C1 segment of cervical spinal cord (tissue), 14 donors: ENCODE measurements around the gene FNDC3A.

Experiments used
- DNase-seq, 14 donors: peaks; one replicate each; lab custom pipeline; 2025; lab: John Stamatoyannopoulos, UW

Gene FNDC3A

DNA sequence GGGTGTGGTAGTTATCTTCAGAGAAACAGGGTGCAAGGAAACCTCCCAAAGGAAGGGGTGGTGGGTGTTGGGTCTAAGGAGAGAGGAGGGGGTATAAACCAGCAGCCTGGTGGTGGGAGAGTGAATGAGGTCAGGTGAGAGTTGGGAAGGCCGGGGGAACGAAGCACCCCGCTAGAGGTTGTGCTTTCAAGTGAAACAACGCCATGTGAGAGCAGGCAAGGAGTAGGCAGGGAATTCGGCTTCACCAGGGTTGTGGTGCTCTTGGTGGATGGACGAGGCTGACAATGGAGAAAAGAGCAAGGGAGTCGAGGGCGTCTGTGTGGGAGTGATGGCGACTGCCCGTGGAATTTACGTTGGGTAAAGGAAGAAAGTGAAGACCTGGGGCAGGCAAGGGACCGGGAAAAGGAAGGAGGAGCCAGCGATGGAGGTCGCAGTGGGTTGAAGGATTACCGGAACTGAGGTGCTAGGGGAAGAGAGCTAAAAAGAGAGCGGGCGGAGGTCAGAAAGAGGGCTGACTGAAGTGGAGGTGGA is 242.3 kb downstream of the FNDC3A start:
- DNase-seq = no peak

DNA sequence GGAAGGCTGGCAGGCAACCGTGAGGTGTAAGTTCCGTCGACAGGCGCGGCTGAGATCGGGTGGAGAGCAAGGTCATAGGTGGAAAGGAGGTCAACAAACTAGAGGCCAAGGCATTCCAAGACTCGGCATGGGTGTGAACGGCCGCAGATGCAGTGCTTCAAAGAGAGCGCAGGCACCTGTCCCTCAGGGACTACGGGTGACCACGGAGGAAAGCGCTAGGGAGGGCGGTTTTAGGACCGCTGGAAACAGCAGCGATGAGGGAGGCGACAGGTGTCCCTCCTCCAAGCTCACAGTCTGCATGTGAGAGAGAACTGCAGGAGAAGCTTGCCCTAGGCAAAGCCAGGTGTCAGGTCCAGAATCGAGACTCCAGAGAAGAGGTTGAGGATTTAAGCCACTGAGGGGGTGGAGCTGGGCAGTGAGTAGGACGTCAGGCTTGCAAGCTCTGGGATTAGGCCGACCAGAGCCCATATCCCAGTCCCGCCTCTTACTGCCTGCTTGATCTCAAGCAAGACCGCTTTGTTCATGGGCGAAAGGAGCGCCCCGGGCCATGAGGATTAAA is 242.9 kb downstream of the FNDC3A start:
- DNase-seq = no peak

DNA sequence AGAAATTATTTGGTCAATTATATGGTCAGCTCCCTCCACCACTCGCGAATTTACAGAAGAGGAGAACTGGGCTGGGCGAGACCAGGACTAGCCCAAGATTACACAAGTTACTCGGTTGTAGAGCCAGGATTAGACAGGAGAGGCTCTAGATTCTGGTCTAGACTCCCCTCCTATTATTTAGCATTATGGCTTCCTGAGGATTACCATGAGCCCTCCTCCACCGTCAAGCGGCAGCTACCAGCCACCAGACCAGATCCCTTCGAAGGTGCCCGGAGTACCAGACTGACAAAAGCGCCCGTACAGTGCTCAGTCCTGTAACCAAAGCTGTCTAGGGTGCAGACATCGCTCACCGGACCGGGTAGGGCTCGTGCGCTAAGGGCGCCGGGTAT is 243.9 kb downstream of the FNDC3A start:
- no peak for DNase-seq

DNA sequence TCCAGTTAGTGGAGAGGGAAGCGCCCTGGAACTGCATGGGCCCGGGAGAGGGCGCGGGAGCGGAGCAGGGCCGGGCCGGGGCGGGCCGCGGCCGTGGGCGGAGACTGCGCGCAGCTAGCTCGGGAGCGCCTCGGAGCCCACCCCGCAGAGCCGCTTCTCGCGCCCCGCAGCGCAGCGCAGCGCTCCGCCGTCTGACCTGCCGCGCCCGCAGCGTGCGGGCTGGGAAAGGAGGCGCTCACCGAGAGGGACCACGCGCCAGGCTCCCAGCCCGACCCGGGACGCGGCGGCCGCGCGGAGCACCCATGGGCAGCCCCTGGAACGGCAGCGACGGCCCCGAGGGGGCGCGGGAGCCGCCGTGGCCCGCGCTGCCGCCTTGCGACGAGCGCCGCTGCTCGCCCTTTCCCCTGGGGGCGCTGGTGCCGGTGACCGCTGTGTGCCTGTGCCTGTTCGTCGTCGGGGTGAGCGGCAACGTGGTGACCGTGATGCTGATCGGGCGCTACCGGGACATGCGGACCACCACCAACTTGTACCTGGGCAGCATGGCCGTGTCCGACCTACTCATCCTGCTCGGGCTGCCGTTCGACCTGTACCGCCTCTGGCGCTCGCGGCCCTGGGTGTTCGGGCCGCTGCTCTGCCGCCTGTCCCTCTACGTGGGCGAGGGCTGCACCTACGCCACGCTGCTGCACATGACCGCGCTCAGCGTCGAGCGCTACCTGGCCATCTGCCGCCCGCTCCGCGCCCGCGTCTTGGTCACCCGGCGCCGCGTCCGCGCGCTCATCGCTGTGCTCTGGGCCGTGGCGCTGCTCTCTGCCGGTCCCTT is 244.5 kb downstream of the FNDC3A start, which contains the start of gene MLNR:
Gene MLNR (plus strand): TSS at position 303 of the 820 bp plus-strand sequence. CDS start 0 bp downstream, at position 303.
- peak in 1 of 14 donors; percentile 9 for DNase-seq

DNA sequence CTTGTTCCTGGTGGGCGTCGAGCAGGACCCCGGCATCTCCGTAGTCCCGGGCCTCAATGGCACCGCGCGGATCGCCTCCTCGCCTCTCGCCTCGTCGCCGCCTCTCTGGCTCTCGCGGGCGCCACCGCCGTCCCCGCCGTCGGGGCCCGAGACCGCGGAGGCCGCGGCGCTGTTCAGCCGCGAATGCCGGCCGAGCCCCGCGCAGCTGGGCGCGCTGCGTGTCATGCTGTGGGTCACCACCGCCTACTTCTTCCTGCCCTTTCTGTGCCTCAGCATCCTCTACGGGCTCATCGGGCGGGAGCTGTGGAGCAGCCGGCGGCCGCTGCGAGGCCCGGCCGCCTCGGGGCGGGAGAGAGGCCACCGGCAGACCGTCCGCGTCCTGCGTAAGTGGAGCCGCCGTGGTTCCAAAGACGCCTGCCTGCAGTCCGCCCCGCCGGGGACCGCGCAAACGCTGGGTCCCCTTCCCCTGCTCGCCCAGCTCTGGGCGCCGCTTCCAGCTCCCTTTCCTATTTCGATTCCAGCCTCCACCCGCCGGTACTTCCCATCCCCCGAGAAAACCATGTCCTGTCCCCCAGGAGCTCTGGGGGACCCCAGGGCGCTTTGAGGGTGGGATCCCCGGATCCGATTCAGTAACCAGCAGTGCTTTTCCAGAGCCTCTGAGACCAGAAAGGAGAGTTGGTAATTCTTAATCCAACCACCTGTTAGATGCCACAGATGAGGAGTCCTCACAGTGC is 245.3 kb downstream of the FNDC3A start:
- DNase-seq = no peak

DNA sequence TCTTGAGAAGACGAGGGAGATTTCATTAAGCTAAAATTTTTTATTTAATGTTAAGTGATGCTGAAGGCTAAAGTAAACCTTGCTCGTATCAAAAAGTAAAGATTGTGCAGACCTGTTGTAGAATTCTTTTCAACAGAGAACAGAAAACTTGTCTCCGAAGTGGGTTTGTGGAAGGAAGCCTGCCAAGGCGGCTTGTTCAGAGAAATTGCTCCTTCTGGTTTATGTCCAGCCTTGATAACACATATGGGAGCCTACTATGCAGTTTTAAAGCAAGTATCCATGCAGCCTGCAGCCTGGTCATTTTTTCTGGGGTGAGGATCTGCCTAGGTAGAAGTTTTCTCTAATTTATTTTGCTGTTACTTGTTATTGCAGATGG is 245.9 kb downstream of the FNDC3A start:
- DNase-seq = no peak

GRCh38 chr13:49225223-49226042 is 249.7 kb downstream of the FNDC3A start:
- no peak for DNase-seq

- DNase-seq = no peak
Measured at GRCh38 chr13:49226613-49227012, 250.9 kb downstream of the FNDC3A start.

DNA sequence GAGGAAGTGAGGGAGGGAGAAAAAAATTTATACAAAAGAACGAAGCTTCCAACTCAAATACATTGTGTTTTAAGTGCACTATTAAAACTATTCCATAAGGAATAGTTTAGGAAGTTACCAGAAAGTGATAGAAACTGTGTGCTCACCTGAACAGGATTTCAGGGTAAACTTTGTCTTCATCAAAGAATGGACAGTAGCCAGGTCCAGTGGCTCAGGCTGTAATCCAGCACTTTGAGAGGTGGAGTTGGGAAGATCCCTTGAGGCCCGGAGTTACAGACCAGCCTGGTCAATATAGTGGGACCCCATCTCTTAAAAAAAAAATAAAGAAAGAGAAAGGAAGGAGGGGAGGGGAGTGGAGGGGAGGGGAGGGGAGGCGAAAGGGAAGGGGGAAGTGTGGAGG is 259.0 kb downstream of the FNDC3A start:
- DNase-seq = no peak

DNA sequence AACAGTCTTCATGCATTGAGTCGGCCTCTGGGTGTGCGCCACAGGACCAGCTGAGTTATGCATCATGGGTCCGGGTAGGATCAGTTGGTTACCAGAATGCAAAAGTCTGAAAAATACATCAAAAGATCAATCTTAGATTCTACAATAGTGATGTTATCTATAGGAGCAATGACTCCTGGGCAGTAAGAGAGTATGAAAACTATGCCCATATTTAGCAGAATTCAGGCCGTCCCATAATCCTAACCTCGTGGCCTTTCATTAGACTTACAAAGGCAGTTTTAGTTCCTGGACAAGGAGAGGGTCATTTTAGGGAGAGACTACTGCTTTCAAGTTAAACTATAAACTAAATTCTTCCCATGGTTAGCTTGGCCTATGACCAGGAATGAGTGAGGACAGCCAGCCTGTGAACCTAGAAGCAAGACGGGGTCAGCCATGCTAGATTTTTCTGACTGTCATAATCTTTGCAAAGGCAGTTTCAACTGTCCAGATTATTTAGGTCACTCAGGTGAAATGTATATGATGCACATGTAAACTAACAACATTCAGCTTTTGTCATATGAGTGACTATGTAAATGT is 260.2 kb downstream of the FNDC3A start:
- no peak for DNase-seq

- no peak for DNase-seq
Measured at GRCh38 chr13:49238621-49239020, 262.9 kb downstream of the FNDC3A start.

DNA sequence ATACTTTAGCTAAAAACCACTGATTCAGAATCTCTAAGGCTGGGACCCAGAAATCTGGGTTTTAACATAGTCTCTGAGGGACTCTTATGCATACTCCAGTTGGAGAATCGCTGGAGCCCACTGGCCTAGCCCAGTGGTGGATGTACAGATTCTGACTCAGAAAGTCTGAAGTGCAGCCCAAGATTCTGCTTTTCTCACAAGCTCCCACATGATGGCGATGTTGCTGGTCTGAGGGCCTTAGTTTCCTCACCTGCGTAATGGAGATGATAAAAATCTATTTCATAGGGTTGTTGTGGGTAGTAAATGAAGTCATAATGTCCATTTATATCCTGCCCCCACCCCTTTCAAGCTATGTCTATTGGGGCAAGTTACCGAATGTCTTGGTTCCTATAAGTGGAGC is 264.3 kb downstream of the FNDC3A start:
- DNase-seq = no peak

- no peak for DNase-seq
Measured at GRCh38 chr13:49241296-49241695, 265.6 kb downstream of the FNDC3A start.

- no peak for DNase-seq
Measured at GRCh38 chr13:49245101-49245500, 269.4 kb downstream of the FNDC3A start.

DNA sequence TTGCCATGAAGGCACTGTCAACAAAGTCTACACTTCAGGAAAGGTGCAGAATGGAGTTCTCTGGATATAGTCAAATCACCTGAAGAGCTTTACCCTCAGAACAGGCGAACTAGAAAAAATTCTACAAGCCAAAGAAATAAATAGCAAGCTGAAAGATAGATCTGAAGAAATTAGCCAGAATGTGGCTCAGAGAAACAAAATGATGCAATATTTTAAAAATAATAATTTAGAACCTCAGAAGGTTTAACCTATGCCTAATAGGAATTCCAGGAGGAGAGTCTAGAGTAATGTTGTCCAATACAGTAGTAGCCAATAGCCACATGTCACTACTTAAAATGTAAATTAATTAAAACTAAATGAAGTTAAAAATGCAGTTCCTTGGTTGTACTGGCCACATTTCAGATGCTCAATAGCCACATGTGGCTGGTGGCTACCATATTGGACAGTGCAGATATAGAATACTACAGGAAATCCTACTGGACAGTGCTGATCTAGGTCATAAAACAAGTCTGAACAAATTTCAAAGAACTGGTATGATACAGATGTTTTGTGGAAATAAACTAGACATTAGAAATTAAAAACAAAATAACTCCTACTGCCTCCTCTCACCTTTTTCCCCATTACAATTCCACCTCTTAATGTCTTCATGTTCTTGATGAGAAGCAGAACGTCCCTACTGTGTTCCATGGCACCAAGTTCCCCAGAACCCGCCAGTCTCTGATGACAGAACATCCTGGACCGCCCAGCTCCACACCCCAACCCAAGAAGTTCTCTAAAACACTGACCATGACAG is 271.3 kb downstream of the FNDC3A start:
- DNase-seq = no peak

DNA sequence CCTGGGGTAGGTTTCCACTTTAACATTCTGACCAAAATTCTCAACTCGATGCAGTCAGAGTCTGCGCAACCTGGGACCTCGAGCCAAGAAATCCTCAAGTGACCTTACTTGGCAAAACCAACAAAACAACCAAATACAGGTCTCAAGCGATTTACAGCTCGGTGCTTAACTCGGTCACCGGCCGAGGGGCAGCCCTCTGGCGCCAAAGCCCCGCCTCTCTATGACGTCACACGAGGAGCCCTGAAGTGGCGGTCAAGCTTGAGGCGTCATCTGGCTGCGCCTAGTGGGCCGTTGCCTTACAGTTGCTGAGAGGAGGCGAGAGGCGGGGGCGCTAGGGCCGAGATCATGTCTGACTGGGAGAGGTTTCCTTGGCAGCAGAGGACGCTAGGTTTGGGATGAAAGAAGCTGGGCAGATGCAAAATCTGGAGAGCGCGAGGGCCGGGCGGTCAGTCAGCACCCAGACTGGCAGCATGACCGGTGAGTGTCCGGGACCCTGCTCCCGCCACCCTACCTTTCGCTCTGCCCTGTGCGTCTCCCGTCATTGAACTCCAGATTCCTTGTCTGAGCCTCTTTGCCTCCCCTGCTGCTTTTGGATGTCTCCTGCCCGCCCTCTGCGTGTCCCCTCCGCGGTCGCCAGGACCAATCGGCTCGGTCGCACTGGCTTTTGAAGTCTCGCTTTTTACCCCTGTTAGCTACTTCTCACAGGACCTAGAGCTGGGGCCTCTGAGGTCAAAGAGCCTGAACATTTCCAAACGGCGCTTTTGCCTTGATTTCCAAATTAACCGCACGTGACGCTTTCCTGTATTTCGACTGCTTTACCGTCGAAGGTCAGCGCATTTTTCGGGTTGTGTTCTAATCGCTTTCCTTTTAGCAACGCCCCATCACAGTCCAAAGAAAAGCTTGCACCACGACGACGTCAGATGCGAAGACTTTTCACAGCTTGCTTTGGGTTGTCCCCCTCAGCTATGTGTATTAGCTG is 272.2 kb downstream of the FNDC3A start, which contains the start of gene CDADC1:
Gene CDADC1 (plus strand): TSS at position 283 of the 979 bp plus-strand sequence. CDS start 113 bp downstream, at position 396.
- DNase-seq = peak; percentile 66 to 94 (median 90)

- peak in 5 of 14 donors; percentile 32 to 54 (median 42) for DNase-seq
Measured at GRCh38 chr13:49248622-49249002, 272.9 kb downstream of the FNDC3A start.

- DNase-seq = no peak
Measured at GRCh38 chr13:49251326-49251725, 275.6 kb downstream of the FNDC3A start.

- no peak for DNase-seq
Measured at GRCh38 chr13:49253310-49253709, 277.6 kb downstream of the FNDC3A start.
